Kidney (tissue), 14 donors: ENCODE results near the gene BCL2L11. TPM values are rescaled to one million over a fixed set of nuclear protein-coding genes. Genes with fewer than 3 reads are reported as not detected.

Experiments
- DNase-seq, 5 donors: peaks; one replicate each; pipeline ENCODE4 v3.0.0-alpha.2; 2013 to 2020
- FAIRE-seq: peaks from 2 replicates; lab custom pipeline; 2012; peaks lifted over from hg19 to GRCh38; lab: Jason Lieb, UNC
- H3K27ac ChIP-seq, 2 donors: one replicate each; pipeline ENCODE4 v1.7.0; 2013; ENCODE audit warnings: low read depth in 2 of 2, low read length in 2 of 2, inconsistent platforms in 1 of 2
- H3K27me3 ChIP-seq: one replicate; pipeline ENCODE4 v1.7.1; 2013; ENCODE audit warnings: low read length, inconsistent platforms; ENCODE audit not compliant: control insufficient read depth, insufficient read depth
- H3K36me3 ChIP-seq, 3 donors: one replicate each; pipeline versions ENCODE4 v1.7.0 to v1.7.1; 2013; ENCODE audit warnings: low read length in 3 of 3, control low read depth in 1 of 3, inconsistent platforms in 1 of 3; ENCODE audit not compliant: insufficient read depth in 3 of 3, control insufficient read depth in 2 of 3
- H3K4me1 ChIP-seq, 3 donors: one replicate each; pipeline versions ENCODE4 v1.7.0 to v1.7.1; 2013; ENCODE audit warnings: low read length in 3 of 3, inconsistent platforms in 1 of 3, low read depth in 1 of 3; ENCODE audit not compliant: control insufficient read depth in 2 of 3, insufficient read depth in 2 of 3
- H3K4me3 ChIP-seq, 3 donors: one replicate each; pipeline versions ENCODE4 v1.7.0 to v1.8.1; 2013; ENCODE audit warnings: low read length in 3 of 3, control low read depth in 1 of 3, inconsistent platforms in 1 of 3
- H3K9ac ChIP-seq, 3 donors: one replicate each; pipeline versions ENCODE4 v1.7.0 to v1.7.1; 2013; ENCODE audit warnings: low read length in 3 of 3, control low read depth in 1 of 3, inconsistent platforms in 1 of 3
- H3K9me3 ChIP-seq, 3 donors: one replicate each; pipeline versions ENCODE4 v1.7.0 to v1.7.1; 2013; ENCODE audit warnings: low read length in 3 of 3, control low read depth in 1 of 3, inconsistent platforms in 1 of 3; ENCODE audit not compliant: control insufficient read depth in 2 of 3, insufficient read depth in 1 of 3
- intact Hi-C: fragments of 100-400 bp; cut with DNase I; formaldehyde crosslinking; loops from one replicate; pipeline ENCODE4 v1.11.1; 2022
- polyA plus RNA-seq: library from polyadenylated mRNA; stranded (reverse); fragments of 350-450 nt; fragmentation: Illumina TruSeq; extraction: RNeasy Lipid Tissue Mini Kit (QIAGEN cat#74804); gene quantifications from one replicate; pipeline ENCODE4 v1.2.3, GENCODE V29; 2014; ENCODE audit warnings: low read depth, low replicate concordance; ENCODE audit not compliant: insufficient read depth
- total RNA-seq: library from RNA; stranded (reverse); fragmentation: NEBNext Ultra II Directional; extraction: Animal tissue kit (Norgen Biotek cat#: 25700); gene quantifications from one replicate; pipeline ENCODE4 v1.2.1, GENCODE V29; 2021
- TF ChIP-seq, protein P1 (sequence below): IDR thresholded peaks from 3 replicates; pipeline ENCODE4 v1.5.1; 2012; ENCODE audit warnings: mild to moderate bottlenecking, moderate library complexity, borderline replicate concordance; ENCODE audit not compliant: insufficient read depth; ENCODE audit errors: extremely low read depth
- donor health status: control.
- donor health status: control.
- donor health status: control.
- donor health status: control.
- donor health status: control.
- donor health status: DM: yes; HTN: yes; CAD: no.
- donor health status: Normal renal cell carcinoma (clear cell type).

BCL2L11 gene
- total and polyA plus RNA-seq, 2 donors from 2014 or later: 6.5 to 32.7 TPM

DNA sequence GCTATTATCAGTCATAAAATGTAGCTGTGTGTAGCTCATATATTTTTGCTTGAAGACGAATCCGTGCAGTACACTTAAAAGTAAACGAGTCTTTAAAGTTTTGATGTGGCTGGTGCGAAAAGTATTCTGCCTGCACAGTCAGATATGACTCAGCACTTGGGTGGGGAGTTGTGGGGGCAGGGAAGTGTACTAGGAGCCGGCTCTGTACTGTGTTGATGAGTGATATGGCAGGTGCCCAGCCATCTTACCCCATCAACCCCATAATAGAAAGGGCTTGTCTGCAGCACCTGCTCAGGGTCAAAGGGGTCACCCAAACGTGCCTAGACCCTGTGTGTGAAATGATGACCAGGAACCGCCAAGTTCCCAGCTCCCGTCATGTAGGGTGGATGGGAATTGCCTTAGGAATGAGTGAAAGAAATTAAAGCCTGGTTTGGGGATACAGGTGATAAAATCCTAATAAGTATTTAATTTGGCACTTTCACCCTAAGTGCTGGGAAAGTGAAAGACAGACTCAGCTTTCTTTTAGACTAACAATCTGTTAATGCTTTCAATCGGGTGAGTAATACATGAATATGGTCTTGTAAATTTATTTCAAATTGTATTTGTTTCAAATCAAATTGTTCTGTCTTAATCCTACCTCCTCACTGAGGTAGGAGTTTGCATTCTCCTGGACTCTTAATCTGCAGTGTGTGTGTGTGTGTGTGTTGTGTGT is 48.0 kb downstream of the BCL2L11 start:
- no peak for FAIRE-seq
- Histone ChIP-seq H3K36me3 (peaks cover 0 to 12% (median 2%) of the 10 kb centered on the region in 3 donors), H3K4me3 (no peak overlapping the region), H3K27me3 (peaks cover 2% of the 10 kb centered on the region), H3K9ac (no peak overlapping the region), H3K27ac (no peak overlapping the region), H3K9me3 (no peaks in the 10 kb centered on the region), H3K4me1 (no peaks in the 10 kb centered on the region)
- TF ChIP-seq, protein P1, sequence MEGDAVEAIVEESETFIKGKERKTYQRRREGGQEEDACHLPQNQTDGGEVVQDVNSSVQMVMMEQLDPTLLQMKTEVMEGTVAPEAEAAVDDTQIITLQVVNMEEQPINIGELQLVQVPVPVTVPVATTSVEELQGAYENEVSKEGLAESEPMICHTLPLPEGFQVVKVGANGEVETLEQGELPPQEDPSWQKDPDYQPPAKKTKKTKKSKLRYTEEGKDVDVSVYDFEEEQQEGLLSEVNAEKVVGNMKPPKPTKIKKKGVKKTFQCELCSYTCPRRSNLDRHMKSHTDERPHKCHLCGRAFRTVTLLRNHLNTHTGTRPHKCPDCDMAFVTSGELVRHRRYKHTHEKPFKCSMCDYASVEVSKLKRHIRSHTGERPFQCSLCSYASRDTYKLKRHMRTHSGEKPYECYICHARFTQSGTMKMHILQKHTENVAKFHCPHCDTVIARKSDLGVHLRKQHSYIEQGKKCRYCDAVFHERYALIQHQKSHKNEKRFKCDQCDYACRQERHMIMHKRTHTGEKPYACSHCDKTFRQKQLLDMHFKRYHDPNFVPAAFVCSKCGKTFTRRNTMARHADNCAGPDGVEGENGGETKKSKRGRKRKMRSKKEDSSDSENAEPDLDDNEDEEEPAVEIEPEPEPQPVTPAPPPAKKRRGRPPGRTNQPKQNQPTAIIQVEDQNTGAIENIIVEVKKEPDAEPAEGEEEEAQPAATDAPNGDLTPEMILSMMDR: no peak
- intact Hi-C loops: no loop called here
- DNase-seq: peak in 1 of 5 donors; percentile 20

- no peak for FAIRE-seq
- DNase-seq: no peak
- TF ChIP-seq, protein P1: no peak
- intact Hi-C loops: no loop called here
- Histone ChIP-seq H3K27me3 (peaks cover 2% of the 10 kb centered on the region), H3K4me3 (no peak overlapping the region), H3K36me3 (peaks cover 0 to 12% (median 2%) of the 10 kb centered on the region in 3 donors), H3K27ac (no peak overlapping the region), H3K9ac (no peak overlapping the region), H3K9me3 (no peaks in the 10 kb centered on the region), H3K4me1 (no peaks in the 10 kb centered on the region)
Observed at GRCh38 chr2:111169268-111169667, 48.6 kb downstream of the BCL2L11 start.

- FAIRE-seq: no peak
- intact Hi-C loops: no loop called here
- no peak for DNase-seq
- TF ChIP-seq, protein P1: no peak
- H3K9ac ChIP-seq: no peak overlapping the region
- no peaks in the 10 kb centered on the region for H3K4me1 ChIP-seq
- no peak overlapping the region for H3K4me3 ChIP-seq
- no peak overlapping the region for H3K27ac ChIP-seq
- H3K9me3 ChIP-seq: no peaks in the 10 kb centered on the region
- H3K36me3 ChIP-seq: peaks cover 0 to 11% (median 2%) of the 10 kb centered on the region in 3 donors
- H3K27me3 ChIP-seq: peaks cover 2% of the 10 kb centered on the region
Observed at GRCh38 chr2:111169924-111170323, 49.2 kb downstream of the BCL2L11 start.
